OCI-LY3 (cell line): ENCODE results near the gene ESR1.
A peak's percentile ranks its signal among the peaks of the same experiment; 100 is the strongest.

ENCODE experiments used
- H2AFZ ChIP-seq: fragments of 200-600, 300-600 bp; shearing (Covaris generic); 2 replicates; pipeline ENCODE4 v1.6.0; 2014; ENCODE audit warnings: antibody characterized with exemption, low read depth, low read length
- H3K27ac ChIP-seq: fragments of 200-600, 300-600 bp; sonication (generic); 2 replicates; pipeline ENCODE4 v1.5.1; 2014; ENCODE audit warnings: mild to moderate bottlenecking, low read length, moderate library complexity, mixed read lengths
- H3K27me3 ChIP-seq: fragments of 200-600, 300-600 bp; sonication (generic); 2 replicates; pipeline ENCODE4 v1.6.1; 2014; ENCODE audit warnings: low read depth, low read length, mixed read lengths
- H3K36me3 ChIP-seq: fragments of 200-600, 300-600 bp; sonication (generic); replicated peaks from 2 replicates; pipeline ENCODE3; 2014; ENCODE audit warnings: low read depth, low read length, mixed read lengths
- H3K4me1 ChIP-seq: fragments of 300-600, 200-600 bp; sonication (generic); 2 replicates; pipeline ENCODE4 v1.6.1; 2014; ENCODE audit warnings: low read length, mixed read lengths
- H3K4me2 ChIP-seq: fragments of 200-600, 300-600 bp; sonication (generic); 2 replicates; pipeline ENCODE4 v1.6.1; 2014; ENCODE audit warnings: low read length, mixed read lengths
- H3K4me3 ChIP-seq: fragments of 300-600, 200-600 bp; sonication (generic); 2 replicates; pipeline ENCODE4 v1.5.1; 2014; ENCODE audit warnings: antibody characterized with exemption, mild to moderate bottlenecking, low read length, moderate library complexity
- H3K79me2 ChIP-seq: fragments of 300-600, 200-600 bp; shearing (Covaris generic); 2 replicates; pipeline ENCODE4 v1.6.1; 2014; ENCODE audit warnings: mild to moderate bottlenecking, low read length, mixed read lengths
- H3K9ac ChIP-seq: fragments of 300-600, 200-600 bp; shearing (Covaris generic); 2 replicates; pipeline ENCODE4 v1.6.0; 2014; ENCODE audit warnings: mild to moderate bottlenecking, low read length, moderate library complexity
- H3K9me3 ChIP-seq: fragments of 200-600, 300-600 bp; shearing (Covaris generic); 2 replicates; pipeline ENCODE4 v1.6.1; 2014; ENCODE audit warnings: low read length, mixed read lengths; ENCODE audit not compliant: insufficient read depth
- H4K20me1 ChIP-seq: fragments of 200-600, 300-600 bp; sonication (generic); 2 replicates; pipeline ENCODE4 v1.6.1; 2016; ENCODE audit warnings: low read length, mixed read lengths; ENCODE audit not compliant: insufficient read depth
- CTCF ChIP-seq: fragments of 200-600, 300-600 bp; sonication (generic); IDR thresholded peaks from 2 replicates; pipeline ENCODE4 v1.5.1; 2014; ENCODE audit warnings: antibody characterized with exemption, low read length, low read depth
- EZH2phosphoT487 ChIP-seq: fragments of 200-600 bp; shearing (Covaris generic); IDR thresholded peaks from 2 replicates; pipeline ENCODE4 v1.6.1; 2018; ENCODE audit warnings: antibody characterized with exemption, mixed run types, low read depth

ESR1 gene

GRCh38 chr6:152121910-152122309, 314.4 kb downstream of the ESR1 start:
- H4K20me1 ChIP-seq, result no peaks in the 10 kb centered on the region

GRCh38 chr6:152122434-152122833, 315.0 kb downstream of the ESR1 start:
- Histone ChIP-seq H3K27ac (no peak overlapping the region), H3K9me3 (no peaks in the 10 kb centered on the region), H3K9ac (no peak overlapping the region), H2AFZ (no peak overlapping the region), H3K4me1 (peaks cover 22% of the 10 kb centered on the region), H4K20me1 (no peaks in the 10 kb centered on the region), H3K4me3 (no peak overlapping the region), H3K27me3 (no peaks in the 10 kb centered on the region), H3K36me3 (no peaks in the 10 kb centered on the region), H3K4me2 (no peak overlapping the region), H3K79me2 (no peaks in the 10 kb centered on the region)
- TF ChIP-seq EZH2phosphoT487, result no peak
- TF ChIP-seq CTCF, result no peak

More at GRCh38 chr6:152121910-152122309, 314.4 kb downstream of the ESR1 start:
- Histone ChIP-seq H3K27me3 (no peaks in the 10 kb centered on the region), H3K79me2 (no peaks in the 10 kb centered on the region), H3K27ac (no peak overlapping the region), H3K9ac (no peak overlapping the region), H3K36me3 (no peaks in the 10 kb centered on the region), H3K4me2 (no peak overlapping the region), H3K9me3 (no peaks in the 10 kb centered on the region), H2AFZ (no peak overlapping the region), H3K4me3 (no peak overlapping the region), H3K4me1 (peaks cover 21% of the 10 kb centered on the region)
- TF ChIP-seq EZH2phosphoT487 (no peak), CTCF (no peak)

GRCh38 chr6:152123076-152123475, 315.6 kb downstream of the ESR1 start:
- Histone ChIP-seq H2AFZ (no peak overlapping the region), H3K4me3 (no peak overlapping the region), H3K9ac (no peak overlapping the region), H3K27ac (no peak overlapping the region), H3K4me1 (peaks cover 22% of the 10 kb centered on the region), H4K20me1 (no peaks in the 10 kb centered on the region), H3K27me3 (no peaks in the 10 kb centered on the region), H3K9me3 (no peaks in the 10 kb centered on the region), H3K79me2 (no peaks in the 10 kb centered on the region), H3K36me3 (no peaks in the 10 kb centered on the region), H3K4me2 (no peak overlapping the region)
- TF ChIP-seq CTCF (no peak), EZH2phosphoT487 (no peak)

GRCh38 chr6:152124429-152125074, 317.1 kb downstream of the ESR1 start:
- Histone ChIP-seq H3K4me1 (peaks cover 22% of the 10 kb centered on the region), H3K4me3 (peak overlapping the region; percentile 38; the same call in 1 of the 2 replicates), H4K20me1 (no peaks in the 10 kb centered on the region), H3K27ac (peak overlapping the region; percentile 42), H3K9me3 (no peaks in the 10 kb centered on the region), H3K79me2 (no peaks in the 10 kb centered on the region), H3K27me3 (no peaks in the 10 kb centered on the region), H3K4me2 (peak overlapping the region; percentile 59), H2AFZ (no peak overlapping the region), H3K9ac (peak overlapping the region; percentile 16; the same call in 1 of the 2 replicates), H3K36me3 (no peaks in the 10 kb centered on the region)
- TF ChIP-seq EZH2phosphoT487 (no peak), CTCF (peak; percentile 66)
